Ishikawa (cell line): ENCODE data around the gene COX5A.

Experiments used
- TCF12 ChIP-seq: IDR thresholded peaks from 2 replicates; pipeline ENCODE4 v1.6.1; 2012; ENCODE audit warnings: low read depth
- TF ChIP-seq, protein P1 (sequence below): IDR thresholded peaks from 2 replicates; pipeline ENCODE4 v1.6.1; 2012

DNA sequence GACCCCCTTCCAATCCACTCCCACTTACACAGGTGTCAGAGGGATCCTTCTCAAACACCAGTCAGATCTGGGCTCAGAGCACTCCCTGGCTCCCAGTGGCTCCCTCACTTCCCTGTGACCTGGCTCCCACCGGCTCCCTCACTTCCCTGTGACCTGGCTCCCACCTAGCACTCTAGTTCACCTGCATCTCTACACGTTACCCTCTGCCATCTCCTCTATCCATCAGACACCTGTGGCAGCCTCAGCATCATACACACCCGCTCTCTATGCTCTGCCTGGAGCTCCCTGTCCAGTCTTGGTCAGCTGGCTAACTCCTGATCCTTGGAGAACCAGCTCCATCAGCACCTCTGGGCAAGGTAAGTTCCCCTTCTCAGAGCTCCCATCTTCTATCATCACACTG, 13.1 kb upstream of the COX5A start:
- no peak for TF ChIP-seq TCF12
- TF ChIP-seq, protein P1, sequence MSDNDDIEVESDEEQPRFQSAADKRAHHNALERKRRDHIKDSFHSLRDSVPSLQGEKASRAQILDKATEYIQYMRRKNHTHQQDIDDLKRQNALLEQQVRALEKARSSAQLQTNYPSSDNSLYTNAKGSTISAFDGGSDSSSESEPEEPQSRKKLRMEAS = no peak
